Right atrium auricular region (tissue), 2 donors: ENCODE measurements around the gene SORL1. TPM values are rescaled to one million over a fixed set of nuclear protein-coding genes. Genes with fewer than 3 reads are reported as not detected.

Experiments used
- DNase-seq: peaks from one replicate; pipeline ENCODE4 v3.0.0-alpha.2; 2019; ENCODE audit warnings: low spot score
- H3K27ac ChIP-seq, 2 donors: fragments of 200-600 bp; sonication (generic); 1 replicate in 1 of 2; 2 replicates in 1 of 2; pipeline ENCODE4 v1.5.1; 2016 to 2019
- H3K27me3 ChIP-seq, 2 donors: fragments of 200-600 bp; sonication (generic); one replicate each; pipeline versions ENCODE4 v1.5.1 to v1.6.0; 2017 to 2019
- H3K36me3 ChIP-seq: fragments of 200-600 bp; sonication (generic); one replicate; pipeline ENCODE4 v1.5.1; 2016
- H3K4me1 ChIP-seq, 2 donors: fragments of 200-600 bp; sonication (generic); one replicate each; pipeline versions ENCODE4 v1.5.1 to v1.6.0; 2017 to 2019
- H3K4me3 ChIP-seq, 2 donors: fragments of 200-600 bp; sonication (generic); 1 replicate in 1 of 2; 2 replicates in 1 of 2; pipeline ENCODE4 v1.5.1; 2017 to 2019; ENCODE audit warnings: mild to moderate bottlenecking in 1 of 2, moderate library complexity in 1 of 2
- H3K9me3 ChIP-seq, 2 donors: fragments of 200-600 bp; sonication (generic); one replicate each; pipeline ENCODE4 v1.5.1; 2019
- total RNA-seq, 2 donors: library from RNA; depleted of rRNA; stranded (reverse); fragments of >200 nt; gene quantifications; one replicate each; pipeline ENCODE4 v1.1.0, GENCODE V29; 2016
- TF ChIP-seq, protein P1 (sequence below), 2 donors: fragments of 200-600 bp; sonication (generic); IDR thresholded peaks; one replicate each; pipeline ENCODE4 v1.5.1; 2019; ENCODE audit warnings: antibody characterized with exemption in 2 of 2

SORL1 gene
- total RNA-seq, 2 donors from 2014 or later: 6.4 to 7.5 TPM

DNA sequence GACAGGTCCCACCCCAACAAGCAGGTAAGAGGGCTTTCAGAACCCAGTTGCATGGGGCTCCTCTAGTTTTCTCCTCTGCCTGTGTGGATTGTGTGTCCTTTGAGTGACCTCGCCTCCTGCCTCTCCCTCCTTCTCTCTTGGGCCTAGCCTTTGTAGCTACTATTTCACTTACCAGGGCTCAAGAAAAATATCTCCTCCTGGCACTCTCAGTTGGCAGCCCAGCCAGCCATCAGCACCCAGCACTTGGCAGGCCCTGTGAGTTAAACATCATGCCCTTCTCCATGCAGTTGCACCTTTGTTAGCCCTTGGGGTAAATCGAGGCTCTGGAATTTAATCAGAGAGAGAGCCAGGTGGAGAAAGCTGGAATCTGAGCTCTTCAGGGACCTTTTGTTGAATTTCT, 36.1 kb downstream of the SORL1 start:
- Histone ChIP-seq H3K4me1 (no peaks in the 10 kb centered on the region), H3K27me3 (no peaks in the 10 kb centered on the region), H3K27ac (no peak overlapping the region), H3K4me3 (no peak overlapping the region), H3K9me3 (no peaks in the 10 kb centered on the region), H3K36me3 (no peaks in the 10 kb centered on the region)
- TF ChIP-seq, protein P1, sequence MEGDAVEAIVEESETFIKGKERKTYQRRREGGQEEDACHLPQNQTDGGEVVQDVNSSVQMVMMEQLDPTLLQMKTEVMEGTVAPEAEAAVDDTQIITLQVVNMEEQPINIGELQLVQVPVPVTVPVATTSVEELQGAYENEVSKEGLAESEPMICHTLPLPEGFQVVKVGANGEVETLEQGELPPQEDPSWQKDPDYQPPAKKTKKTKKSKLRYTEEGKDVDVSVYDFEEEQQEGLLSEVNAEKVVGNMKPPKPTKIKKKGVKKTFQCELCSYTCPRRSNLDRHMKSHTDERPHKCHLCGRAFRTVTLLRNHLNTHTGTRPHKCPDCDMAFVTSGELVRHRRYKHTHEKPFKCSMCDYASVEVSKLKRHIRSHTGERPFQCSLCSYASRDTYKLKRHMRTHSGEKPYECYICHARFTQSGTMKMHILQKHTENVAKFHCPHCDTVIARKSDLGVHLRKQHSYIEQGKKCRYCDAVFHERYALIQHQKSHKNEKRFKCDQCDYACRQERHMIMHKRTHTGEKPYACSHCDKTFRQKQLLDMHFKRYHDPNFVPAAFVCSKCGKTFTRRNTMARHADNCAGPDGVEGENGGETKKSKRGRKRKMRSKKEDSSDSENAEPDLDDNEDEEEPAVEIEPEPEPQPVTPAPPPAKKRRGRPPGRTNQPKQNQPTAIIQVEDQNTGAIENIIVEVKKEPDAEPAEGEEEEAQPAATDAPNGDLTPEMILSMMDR (IDR thresholded peaks at IDR 0.05): no peak
- no peak for DNase-seq

GRCh38 chr11:121488641-121489040, 36.5 kb downstream of the SORL1 start:
- Histone ChIP-seq H3K4me1 (no peaks in the 10 kb centered on the region), H3K4me3 (no peak overlapping the region), H3K36me3 (no peaks in the 10 kb centered on the region), H3K9me3 (no peaks in the 10 kb centered on the region), H3K27me3 (no peaks in the 10 kb centered on the region), H3K27ac (no peak overlapping the region)
- TF ChIP-seq, protein P1 (IDR thresholded peaks at IDR 0.05): no peak
- DNase-seq: no peak

- Histone ChIP-seq H3K36me3 (no peaks in the 10 kb centered on the region), H3K27me3 (no peaks in the 10 kb centered on the region), H3K27ac (no peak overlapping the region), H3K4me3 (no peak overlapping the region), H3K9me3 (no peaks in the 10 kb centered on the region), H3K4me1 (no peaks in the 10 kb centered on the region)
- TF ChIP-seq, protein P1 (IDR thresholded peaks at IDR 0.05): no peak
- peak; percentile 26 for DNase-seq
Observed at GRCh38 chr11:121489823-121490222, 37.7 kb downstream of the SORL1 start.

DNA sequence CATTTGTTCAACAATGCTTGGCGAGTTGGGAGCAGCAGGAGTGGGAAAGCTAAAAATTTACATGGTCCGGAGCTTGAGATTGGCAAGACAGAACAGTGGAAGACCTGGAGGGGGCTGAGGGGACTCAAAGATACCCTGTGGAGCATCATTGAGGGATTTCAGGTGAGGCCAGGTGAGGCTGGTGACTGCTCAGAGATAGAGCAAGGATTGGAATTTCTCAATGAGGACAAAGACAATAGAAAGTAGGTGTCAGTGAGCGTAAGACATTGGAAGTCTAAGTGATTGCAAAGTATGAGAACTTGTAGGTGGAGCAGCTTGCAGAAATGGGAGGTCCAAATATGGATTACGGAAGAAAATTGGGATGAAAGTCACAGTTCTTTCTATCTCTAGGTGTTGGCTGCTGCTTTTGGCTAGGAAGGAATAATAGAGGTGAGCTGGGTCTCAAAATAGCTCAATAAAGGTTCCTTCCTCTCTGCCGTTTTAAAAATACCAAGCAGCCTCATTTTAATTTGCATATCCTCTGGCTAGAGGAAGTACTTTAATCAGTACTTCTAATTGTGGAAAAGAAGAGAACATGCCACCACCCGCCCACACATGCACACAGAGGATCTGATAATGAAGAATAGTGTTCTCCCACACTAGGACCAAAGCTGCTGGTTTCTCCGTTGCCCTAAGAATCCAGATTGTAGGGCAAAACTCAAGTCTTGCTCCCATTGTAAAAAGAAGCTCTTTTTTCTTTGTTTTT, 42.4 kb downstream of the SORL1 start:
- Histone ChIP-seq H3K27ac (no peak overlapping the region), H3K4me1 (no peaks in the 10 kb centered on the region), H3K9me3 (no peaks in the 10 kb centered on the region), H3K36me3 (no peaks in the 10 kb centered on the region), H3K4me3 (no peak overlapping the region), H3K27me3 (no peaks in the 10 kb centered on the region)
- TF ChIP-seq, protein P1 (IDR thresholded peaks at IDR 0.05): no peak
- DNase-seq: peak; percentile 5

DNA sequence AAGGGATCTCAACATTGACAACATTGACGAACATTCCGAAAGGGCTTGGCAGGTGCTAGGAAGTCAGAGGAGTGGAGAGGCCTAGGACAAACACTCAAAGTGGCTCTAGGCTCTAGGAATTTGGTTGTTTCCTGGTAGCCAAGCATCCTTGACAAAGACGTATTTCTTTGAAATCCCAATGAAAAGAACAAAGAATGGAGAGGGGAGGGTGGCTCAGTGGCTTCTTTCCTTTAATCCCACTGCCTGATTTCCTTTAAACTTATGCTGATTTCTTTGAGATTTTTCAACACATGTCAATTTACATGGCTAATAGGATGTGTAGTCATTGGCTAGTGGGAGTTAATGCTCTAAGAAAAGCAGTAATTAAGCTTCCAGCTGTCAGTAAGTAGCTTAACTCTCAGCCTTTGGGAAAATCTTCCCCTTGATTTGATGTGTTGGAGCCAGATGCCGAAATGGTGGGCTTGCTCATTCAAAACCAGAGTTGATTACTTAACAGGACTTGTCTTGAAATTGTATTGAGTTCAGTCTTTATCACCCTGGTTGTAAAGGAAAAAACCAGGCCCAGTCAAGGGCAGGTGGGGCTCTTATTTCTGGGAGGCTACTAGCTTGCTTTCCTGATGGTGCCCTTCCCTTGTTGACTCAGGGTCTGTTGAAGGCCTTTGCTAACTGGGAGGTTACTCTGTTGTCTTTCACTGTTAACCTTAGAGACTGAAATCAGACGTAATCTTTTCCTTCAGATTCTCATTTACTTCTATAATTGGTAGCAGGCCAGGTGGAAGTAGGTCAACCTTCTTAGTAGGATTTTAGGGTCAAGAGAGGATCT, 45.3 kb downstream of the SORL1 start:
- H3K4me3 ChIP-seq: no peak overlapping the region
- TF ChIP-seq, protein P1 (IDR thresholded peaks at IDR 0.05): no peak
- H3K9me3 ChIP-seq: no peaks in the 10 kb centered on the region
- DNase-seq: no peak
- H3K27me3 ChIP-seq: no peaks in the 10 kb centered on the region
- H3K4me1 ChIP-seq: no peaks in the 10 kb centered on the region
- H3K36me3 ChIP-seq: no peaks in the 10 kb centered on the region
- H3K27ac ChIP-seq: no peak overlapping the region
